Hepatocyte (in vitro differentiated cells): Measurements from ENCODE around the gene ASTN2. TPM values are rescaled to one million over a fixed set of nuclear protein-coding genes. Genes with fewer than 3 reads are reported as not detected.

Experiments
- DNase-seq: peaks from one replicate; pipeline ENCODE4 v3.0.0-alpha.2; 2016; ENCODE audit warnings: low spot score
- H2AFZ ChIP-seq: fragments of 200-600 bp; sonication (generic); 2 replicates; pipeline ENCODE4 v1.6.0; 2016; ENCODE audit warnings: antibody characterized with exemption, mild to moderate bottlenecking
- H3K27ac ChIP-seq: fragments of 200-600 bp; sonication (generic); 2 replicates; pipeline ENCODE4 v1.5.1; 2016; ENCODE audit warnings: mild to moderate bottlenecking
- H3K27me3 ChIP-seq: fragments of 200-600 bp; sonication (generic); 2 replicates; pipeline ENCODE4 v1.6.1; 2016
- H3K36me3 ChIP-seq: fragments of 200-600 bp; sonication (generic); replicated peaks from 2 replicates; pipeline ENCODE4 v1.5.1; 2016; ENCODE audit warnings: low read depth; ENCODE audit not compliant: insufficient read depth
- H3K4me1 ChIP-seq: fragments of 200-600 bp; sonication (generic); 2 replicates; pipeline ENCODE4 v1.5.1; 2016; ENCODE audit warnings: mild to moderate bottlenecking, moderate library complexity; ENCODE audit not compliant: insufficient read depth
- H3K4me2 ChIP-seq: fragments of 200-600 bp; sonication (generic); 2 replicates; pipeline ENCODE4 v1.6.0; 2016
- H3K4me3 ChIP-seq: fragments of 200-600 bp; sonication (generic); 2 replicates; pipeline ENCODE4 v1.5.1; 2016; ENCODE audit warnings: mild to moderate bottlenecking
- H3K79me2 ChIP-seq: fragments of 200-600 bp; sonication (generic); 2 replicates; pipeline ENCODE4 v1.6.0; 2017; ENCODE audit warnings: mild to moderate bottlenecking
- H3K9me2 ChIP-seq: fragments of 200-600 bp; sonication (generic); replicated peaks from 2 replicates; pipeline ENCODE4 v1.6.0; 2017; ENCODE audit warnings: mild to moderate bottlenecking; ENCODE audit not compliant: insufficient read depth
- H3K9me3 ChIP-seq: fragments of 200-600 bp; sonication (generic); 2 replicates; pipeline ENCODE4 v1.5.1; 2016; ENCODE audit warnings: low read depth, mild to moderate bottlenecking
- H4K20me1 ChIP-seq: fragments of 200-600 bp; sonication (generic); 2 replicates; pipeline ENCODE4 v1.6.0; 2016; ENCODE audit warnings: mild to moderate bottlenecking; ENCODE audit not compliant: insufficient read depth, poor library complexity, severe bottlenecking
- CTCF ChIP-seq: fragments of 200-600 bp; sonication (generic); IDR thresholded peaks from 2 replicates; pipeline ENCODE4 v1.5.1; 2016; ENCODE audit warnings: antibody characterized with exemption, mild to moderate bottlenecking; ENCODE audit not compliant: poor library complexity
- EZH2 ChIP-seq: fragments of 200-600 bp; sonication (generic); IDR thresholded peaks from 2 replicates; pipeline ENCODE4 v1.6.1; 2016; ENCODE audit warnings: antibody characterized with exemption, mild to moderate bottlenecking, borderline replicate concordance
- EZH2phosphoT487 ChIP-seq: fragments of 200-600 bp; sonication (generic); IDR thresholded peaks from one replicate; pipeline ENCODE4 v1.6.1; 2018; ENCODE audit warnings: antibody characterized with exemption, mild to moderate bottlenecking, low read depth, moderate library complexity; ENCODE audit not compliant: unreplicated experiment, severe bottlenecking
- WGBS: methylation state at CpG from one replicate; pipeline ENCODE4 v1.1.6; 2016; ENCODE audit warnings: low lambda C conversion rate; ENCODE audit errors: missing lambda C conversion rate; 5-methylcytosine and 5-hydroxymethylcytosine counted together
- polyA plus RNA-seq: library from polyadenylated mRNA; unstranded; fragments of >200 nt; fragmentation: Nextera tagmentation; extraction: Ambion mirVana; gene quantifications from 2 replicates; pipeline ENCODE4 v1.2.1, GENCODE V29; 2016
- total RNA-seq: library from RNA; depleted of rRNA; stranded (reverse); fragments of >200 nt; gene quantifications from 2 replicates; pipeline ENCODE4 v1.2.3, GENCODE V29; 2014

Gene ASTN2
- total and polyA plus RNA-seq, 2 experiments from 2014 or later, result 6.4 to 8.4 TPM

GRCh38 chr9:117414220-117414905 lies 494 bp downstream of the ASTN2 start:
- Histone ChIP-seq H3K4me2 (peak overlapping the region; percentile 97), H3K36me3 (no peaks in the 10 kb centered on the region), H3K27me3 (peaks cover 91% of the 10 kb centered on the region), H3K79me2 (no peaks in the 10 kb centered on the region), H3K4me3 (peak overlapping the region; percentile 36), H2AFZ (no peak overlapping the region), H4K20me1 (no peaks in the 10 kb centered on the region), H3K9me2 (no peaks in the 10 kb centered on the region), H3K27ac (no peak overlapping the region), H3K4me1 (peaks cover 21% of the 10 kb centered on the region), H3K9me3 (no peaks in the 10 kb centered on the region)
- WGBS, result under 1% methylated on average over 63 of the region's 77 CpGs
- TF ChIP-seq CTCF (no peak), EZH2phosphoT487 (no peak)
- peak; percentile 46 for DNase-seq

- Histone ChIP-seq H3K4me1 (peaks cover 21% of the 10 kb centered on the region), H3K27ac (no peak overlapping the region), H4K20me1 (no peaks in the 10 kb centered on the region), H2AFZ (no peak overlapping the region), H3K4me3 (peak overlapping the region; percentile 36), H3K27me3 (peaks cover 91% of the 10 kb centered on the region), H3K79me2 (no peaks in the 10 kb centered on the region), H3K9me3 (no peaks in the 10 kb centered on the region), H3K9me2 (no peaks in the 10 kb centered on the region), H3K36me3 (no peaks in the 10 kb centered on the region), H3K4me2 (peak overlapping the region; percentile 97)
- under 1% methylated on average over 51 of the region's 51 CpGs for WGBS
- TF ChIP-seq CTCF, result no peak
- peak; percentile 81 for TF ChIP-seq EZH2
- DNase-seq, result peak; percentile 22
These were observed 1.3 kb downstream of the ASTN2 start for GRCh38 chr9:117413346-117414219.

DNA sequence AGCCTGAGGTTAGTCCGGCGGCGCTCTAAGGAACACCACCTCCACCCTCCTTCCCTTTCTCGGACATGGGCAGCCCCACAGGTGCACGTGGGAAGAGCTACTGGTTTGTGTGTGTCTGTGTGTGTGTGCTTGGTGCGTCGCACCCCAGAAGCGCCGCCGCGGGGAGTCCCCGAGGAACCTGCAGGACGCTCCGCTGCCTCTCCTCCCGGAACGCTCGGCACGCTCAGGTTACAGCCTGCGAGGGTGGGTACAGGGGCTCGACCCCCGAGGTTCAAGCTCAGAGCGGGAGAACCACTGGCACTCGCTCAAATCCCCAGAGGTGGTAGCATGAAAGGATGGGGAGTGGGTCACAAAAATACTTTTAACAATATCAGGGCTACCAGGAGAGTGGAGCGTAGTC lies 2.0 kb downstream of the ASTN2 start:
- H3K9me2 ChIP-seq, result no peaks in the 10 kb centered on the region
- H3K4me1 ChIP-seq, result peaks cover 21% of the 10 kb centered on the region
- no peak for TF ChIP-seq EZH2
- TF ChIP-seq CTCF, result no peak
- TF ChIP-seq EZH2phosphoT487, result no peak
- H3K36me3 ChIP-seq, result no peaks in the 10 kb centered on the region
- no peak overlapping the region for H3K27ac ChIP-seq
- no peak overlapping the region for H3K4me3 ChIP-seq
- no peaks in the 10 kb centered on the region for H3K9me3 ChIP-seq
- H3K79me2 ChIP-seq, result no peaks in the 10 kb centered on the region
- no peak overlapping the region for H2AFZ ChIP-seq
- H3K4me2 ChIP-seq, result peak overlapping the region; percentile 97
- DNase-seq, result no peak
- H4K20me1 ChIP-seq, result no peaks in the 10 kb centered on the region
- peaks cover 88% of the 10 kb centered on the region for H3K27me3 ChIP-seq
- 9% methylated on average over 24 of the region's 24 CpGs for WGBS
